ENCODE measurements around the gene MARVELD2. TPM values are rescaled to one million over a fixed set of nuclear protein-coding genes. Genes with fewer than 3 reads are reported as not detected.
"Not testable (repeated sequence)": the region's sequence is repeated elsewhere in the genome, so short reads cannot be mapped to it uniquely, and the experiment has no call there.

The MARVELD2 gene
- polyA plus RNA-seq (2012; ENCODE audit: insufficient read depth, insufficient read length) = not detected

GRCh38 chr5:69414885-69415583 is at the start of gene MARVELD2:
TSS of gene MARVELD2 (plus strand) at chr5:69415116. CDS start at chr5:69419386, 4,270 bp downstream.
- no peak within 1 kb of the TSS for H3K4me3 ChIP-seq (ENCODE audit: low read length)
- no peak for DNase-seq (ENCODE audit: low read depth, low spot score)

- H3K4me3 ChIP-seq (ENCODE audit: low read length) = peak overlapping the region; percentile 97
- no peak for DNase-seq (ENCODE audit: low read depth, low spot score)
These were observed 47.1 kb upstream of the MARVELD2 start for GRCh38 chr5:69367697-69368279.

GRCh38 chr5:69368458-69369339 is 46.2 kb upstream of the MARVELD2 start:
- H3K4me3 ChIP-seq (ENCODE audit: low read length) = peak overlapping the region; percentile 97
- DNase-seq (ENCODE audit: low read depth, low spot score) = peak; percentile 37

GRCh38 chr5:69369340-69370121 is 45.4 kb upstream of the MARVELD2 start, which contains the start of the genes AK6, RAD17 and TAF9:
TSS of gene AK6 (minus strand) at chr5:69369520. CDS start at chr5:69369490, 30 bp downstream.
TSS of gene RAD17 (plus strand) at chr5:69369818. CDS start at chr5:69372209, 2,391 bp downstream.
TSS of gene TAF9 (minus strand) at chr5:69369520. CDS start at chr5:69365737, 3,783 bp downstream.
- peak; percentile 92 for DNase-seq (ENCODE audit: low read depth, low spot score)
- H3K4me3 ChIP-seq (ENCODE audit: low read length) = peak within 1 kb of the TSS; percentile 97

- peak overlapping the region; percentile 97 for H3K4me3 ChIP-seq (ENCODE audit: low read length)
- not testable (repeated sequence) for DNase-seq (ENCODE audit: low read depth, low spot score)
These were observed 44.6 kb upstream of the MARVELD2 start for GRCh38 chr5:69370335-69370734.

GRCh38 chr5:69372394-69372793 is 42.5 kb upstream of the MARVELD2 start:
- no peak for DNase-seq (ENCODE audit: low read depth, low spot score)
- H3K4me3 ChIP-seq (ENCODE audit: low read length) = no peak overlapping the region

DNA sequence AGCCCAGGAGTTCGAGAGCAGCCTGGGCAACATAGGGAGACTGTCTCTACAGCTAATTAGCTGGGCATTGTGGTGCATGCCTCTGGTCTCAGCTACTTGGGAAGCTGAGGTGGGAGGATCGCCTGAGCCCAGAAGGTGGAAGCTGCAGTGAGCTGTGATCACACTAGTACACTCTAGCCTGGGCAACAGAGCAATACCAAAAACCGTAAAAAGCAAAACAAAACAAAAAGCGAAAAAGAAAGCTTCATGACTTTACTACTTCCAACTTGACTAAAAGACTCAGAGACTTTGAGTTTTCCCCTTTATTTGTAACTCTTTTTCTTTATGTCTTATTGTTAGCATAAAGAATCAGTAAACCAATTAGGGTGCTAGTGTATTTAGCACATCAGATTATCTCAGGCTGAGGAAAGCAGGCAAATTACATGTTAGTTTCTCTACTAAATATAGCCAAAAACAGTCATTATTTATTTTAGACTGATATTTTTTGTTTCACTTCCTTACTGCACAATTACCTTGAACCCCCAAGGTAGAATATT is 39.9 kb upstream of the MARVELD2 start:
- H3K4me3 ChIP-seq (ENCODE audit: low read length) = no peak overlapping the region
- DNase-seq (ENCODE audit: low read depth, low spot score) = no peak

- H3K4me3 ChIP-seq (ENCODE audit: low read length) = no peak overlapping the region
- no peak for DNase-seq (ENCODE audit: low read depth, low spot score)
These were observed 36.5 kb upstream of the MARVELD2 start for GRCh38 chr5:69378376-69378775.

DNA sequence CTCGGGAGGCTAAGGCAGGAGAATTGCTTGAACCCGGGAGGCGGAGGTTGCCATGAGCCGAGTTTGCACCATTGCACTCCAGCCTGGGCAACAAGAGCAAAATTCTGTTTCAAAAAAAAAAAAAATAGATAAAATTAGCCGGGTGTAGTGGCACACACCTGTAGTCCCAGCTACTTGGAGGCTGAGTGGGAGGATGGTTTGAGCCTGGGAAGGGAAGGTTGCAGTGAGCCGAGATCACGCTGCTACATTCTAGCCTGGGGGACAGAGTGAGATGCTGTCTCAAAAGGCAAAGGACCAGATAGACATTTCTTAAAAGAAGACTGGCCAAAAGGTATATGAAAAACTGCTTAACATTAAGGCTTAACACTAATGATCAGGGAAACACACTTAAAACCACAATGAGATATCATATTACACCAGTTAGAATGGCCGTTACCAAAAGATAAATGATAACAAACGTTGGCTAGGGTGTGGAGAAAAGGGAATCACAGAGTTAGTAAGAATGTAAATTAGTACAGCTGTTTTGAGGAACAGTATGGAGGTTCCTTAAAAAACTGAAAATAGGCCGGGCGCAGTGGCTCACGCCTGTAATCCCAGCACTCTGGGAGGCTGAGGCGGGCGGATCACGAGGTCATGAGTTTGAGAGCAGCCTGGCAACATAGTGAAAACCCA is 10.1 kb upstream of the MARVELD2 start:
- H3K4me3 ChIP-seq (ENCODE audit: low read length) = no peak overlapping the region
- no peak for DNase-seq (ENCODE audit: low read depth, low spot score)

- no peak overlapping the region for H3K4me3 ChIP-seq (ENCODE audit: low read length)
- no peak for DNase-seq (ENCODE audit: low read depth, low spot score)
These were observed 655 bp downstream of the MARVELD2 start for GRCh38 chr5:69415584-69415958.

GRCh38 chr5:69416180-69416579 is 1.3 kb downstream of the MARVELD2 start:
- DNase-seq (ENCODE audit: low read depth, low spot score) = no peak
- H3K4me3 ChIP-seq (ENCODE audit: low read length) = no peak overlapping the region

DNA sequence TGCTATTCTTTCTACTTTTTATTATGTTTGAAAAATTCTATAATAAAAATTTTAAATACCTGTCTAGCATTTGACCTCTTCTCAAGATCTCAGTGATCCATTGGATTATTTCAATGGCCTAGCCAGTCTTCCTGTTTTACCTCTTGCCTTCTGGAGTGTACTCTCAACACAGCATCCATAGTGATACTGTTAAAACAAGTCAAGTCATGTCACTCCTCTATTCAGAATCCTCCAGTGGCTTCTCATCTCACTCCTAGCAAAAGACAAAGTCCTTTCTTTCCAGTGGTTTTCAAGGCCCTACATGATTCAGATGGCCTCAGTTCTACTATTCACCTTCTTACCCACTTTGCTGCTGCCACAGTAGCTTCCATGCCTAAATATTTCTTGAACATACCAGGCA is 1.8 kb downstream of the MARVELD2 start:
- no peak for DNase-seq (ENCODE audit: low read depth, low spot score)
- no peak overlapping the region for H3K4me3 ChIP-seq (ENCODE audit: low read length)

DNA sequence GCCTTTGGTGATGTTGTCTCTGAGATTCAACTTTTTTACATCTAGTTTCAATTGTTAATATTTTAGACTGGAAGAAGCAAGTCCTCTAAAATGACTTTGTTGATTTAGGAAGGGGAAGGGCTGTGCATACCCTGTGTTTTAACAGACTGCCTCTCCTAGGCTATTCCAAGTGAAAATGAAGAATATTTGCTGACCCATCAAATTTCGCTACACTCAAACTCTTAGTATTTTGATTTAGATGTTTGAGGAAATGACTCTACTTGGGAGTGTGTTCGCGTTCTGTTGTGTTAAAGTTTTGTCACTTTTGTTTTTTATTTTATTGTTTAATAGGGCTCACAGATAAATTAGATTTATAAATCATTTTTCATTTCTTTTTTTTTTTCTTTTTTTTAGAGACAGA is 3.6 kb downstream of the MARVELD2 start:
- DNase-seq (ENCODE audit: low read depth, low spot score) = no peak

DNA sequence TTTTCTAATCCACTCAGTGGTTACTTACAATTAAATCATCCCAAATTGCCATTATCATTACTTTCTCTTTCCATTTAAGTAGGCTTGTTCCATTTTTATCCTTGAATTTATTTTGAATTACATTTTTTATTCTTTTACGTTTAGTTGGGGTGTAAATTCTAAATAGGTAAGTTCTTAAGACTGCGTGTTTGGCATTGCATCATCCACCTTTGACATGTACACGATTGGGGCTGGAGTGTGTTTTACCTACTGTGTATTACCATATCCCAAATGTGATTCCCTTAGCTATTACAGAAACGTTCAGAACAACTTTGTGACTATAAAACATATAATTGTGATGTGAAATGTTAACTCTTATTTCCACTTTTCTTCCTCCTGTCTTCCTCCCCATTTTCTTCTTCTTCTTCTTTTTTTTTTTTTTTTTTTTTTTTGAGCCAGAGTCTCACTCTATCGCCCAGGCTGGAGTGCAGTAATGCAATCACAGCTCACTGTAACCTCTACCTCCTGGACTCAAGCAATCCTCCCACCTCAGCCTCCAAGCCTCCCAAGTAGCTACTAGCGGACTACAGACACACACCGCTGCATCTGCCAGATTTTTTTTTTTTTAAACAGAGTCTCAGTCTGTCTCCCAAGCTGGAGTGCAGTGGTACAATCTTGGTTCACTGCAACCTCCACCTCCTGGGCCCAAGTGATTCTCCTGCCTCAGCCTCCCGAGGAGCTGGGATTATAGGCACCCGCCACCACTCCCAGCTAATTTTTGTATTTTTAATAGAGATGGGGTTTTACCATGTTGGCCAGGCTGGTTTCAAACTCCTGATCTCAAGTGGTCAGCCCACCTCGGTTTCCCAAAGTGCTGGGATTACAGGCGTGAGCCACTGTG is 16.7 kb downstream of the MARVELD2 start:
- DNase-seq (ENCODE audit: low read depth, low spot score) = no peak
- no peak overlapping the region for H3K4me3 ChIP-seq (ENCODE audit: low read length)

More for the DNA sequence above, 3.6 kb downstream of the MARVELD2 start:
- no peak overlapping the region for H3K4me3 ChIP-seq (ENCODE audit: low read length)

- H3K4me3 ChIP-seq (ENCODE audit: low read length) = no peak overlapping the region
These were observed 17.7 kb downstream of the MARVELD2 start for GRCh38 chr5:69432412-69433206.

GRCh38 chr5:69435276-69435884 is 20.5 kb downstream of the MARVELD2 start:
- DNase-seq (ENCODE audit: low read depth, low spot score); H3K4me3 ChIP-seq (ENCODE audit: low read length): not testable (repeated sequence)

More at GRCh38 chr5:69432412-69433206, 17.7 kb downstream of the MARVELD2 start:
- DNase-seq (ENCODE audit: low read depth, low spot score) = no peak
